Astrocyte (in vitro differentiated cells and primary cell): ENCODE data around the gene SLC38A3. TPM values are rescaled to one million over a fixed set of nuclear protein-coding genes. Genes with fewer than 3 reads are reported as not detected.

Source experiments
- DNase-seq: peaks from one replicate; pipeline ENCODE4 v3.0.0-alpha.2; 2010; ENCODE audit warnings: low read depth
- FAIRE-seq: peaks from 2 replicates; lab custom pipeline; 2011; peaks lifted over from hg19 to GRCh38; lab: Jason Lieb, UNC
- H2AFZ ChIP-seq: 2 replicates; pipeline ENCODE4 v1.6.0; 2012; ENCODE audit warnings: low read depth, low read length, inconsistent platforms
- H3K27ac ChIP-seq: 2 replicates; pipeline ENCODE4 v1.5.1; 2011; ENCODE audit warnings: low read depth, low read length, inconsistent platforms
- H3K27me3 ChIP-seq: 2 replicates; pipeline ENCODE4 v1.6.0; 2011; ENCODE audit warnings: low read length, inconsistent platforms; ENCODE audit not compliant: insufficient read depth
- H3K36me3 ChIP-seq: 2 replicates; pipeline ENCODE4 v1.5.1; 2011; ENCODE audit warnings: low read length, inconsistent platforms; ENCODE audit not compliant: insufficient read depth
- H3K4me1 ChIP-seq: 2 replicates; pipeline ENCODE4 v1.5.1; 2011; ENCODE audit warnings: low read length, inconsistent platforms; ENCODE audit not compliant: insufficient read depth
- H3K4me2 ChIP-seq: 2 replicates; pipeline ENCODE4 v1.6.0; 2012; ENCODE audit warnings: low read length, inconsistent platforms
- H3K4me3 ChIP-seq: 2 replicates; pipeline ENCODE4 v1.5.1; 2011; ENCODE audit warnings: low read depth, mild to moderate bottlenecking, low read length, inconsistent platforms; ENCODE audit not compliant: insufficient read depth
- H3K79me2 ChIP-seq: 2 replicates; pipeline ENCODE4 v1.6.0; 2012; ENCODE audit warnings: mild to moderate bottlenecking, low read length, inconsistent platforms; ENCODE audit not compliant: insufficient read depth
- H3K9ac ChIP-seq: 2 replicates; pipeline ENCODE4 v1.6.0; 2012; ENCODE audit warnings: mild to moderate bottlenecking, low read length, inconsistent platforms
- H3K9me3 ChIP-seq: 2 replicates; pipeline ENCODE4 v1.5.1; 2012; ENCODE audit warnings: low read depth, mild to moderate bottlenecking, low read length, inconsistent platforms; ENCODE audit not compliant: insufficient read depth
- H4K20me1 ChIP-seq: 2 replicates; pipeline ENCODE4 v1.6.0; 2012; ENCODE audit warnings: low read length, inconsistent platforms; ENCODE audit not compliant: insufficient read depth
- H3K27ac Mint-ChIP-seq: one replicate; pipeline ENCODE4 v1.8.0; 2021; ENCODE audit warnings: mild to moderate bottlenecking, mixed read lengths; ENCODE audit not compliant: unreplicated experiment
- H3K27me3 Mint-ChIP-seq: one replicate; pipeline ENCODE4 v1.8.0; 2021; ENCODE audit warnings: low read depth, mixed read lengths; ENCODE audit not compliant: unreplicated experiment
- H3K36me3 Mint-ChIP-seq: one replicate; pipeline ENCODE4 v1.8.0; 2021; ENCODE audit warnings: low read depth, mixed read lengths; ENCODE audit not compliant: unreplicated experiment
- H3K4me1 Mint-ChIP-seq: one replicate; pipeline ENCODE4 v1.8.0; 2021; ENCODE audit warnings: low read depth, mixed read lengths; ENCODE audit not compliant: unreplicated experiment
- H3K4me3 Mint-ChIP-seq: one replicate; pipeline ENCODE4 v1.8.0; 2021; ENCODE audit warnings: mild to moderate bottlenecking, moderate library complexity, mixed read lengths; ENCODE audit not compliant: unreplicated experiment
- H3K9me3 Mint-ChIP-seq: one replicate; pipeline ENCODE4 v1.8.0; 2021; ENCODE audit warnings: mild to moderate bottlenecking, mixed read lengths; ENCODE audit not compliant: unreplicated experiment
- EZH2 ChIP-seq: IDR thresholded peaks from 2 replicates; pipeline ENCODE4 v1.6.1; 2012; ENCODE audit warnings: mild to moderate bottlenecking, low read length, inconsistent platforms; ENCODE audit not compliant: insufficient read depth
- total RNA-seq: library from RNA; stranded (reverse); gene quantifications from 2 replicates; pipeline ENCODE4 v1.2.1, GENCODE V29; 2021
- TF ChIP-seq, protein P1 (sequence below): IDR thresholded peaks from 2 replicates; pipeline ENCODE4 v1.5.1; 2011; ENCODE audit warnings: low read depth, mild to moderate bottlenecking, inconsistent platforms, low read length, moderate library complexity; ENCODE audit not compliant: insufficient read depth

Gene SLC38A3
- total RNA-seq, 1 donor from 2014 or later: 0.68 TPM

DNA sequence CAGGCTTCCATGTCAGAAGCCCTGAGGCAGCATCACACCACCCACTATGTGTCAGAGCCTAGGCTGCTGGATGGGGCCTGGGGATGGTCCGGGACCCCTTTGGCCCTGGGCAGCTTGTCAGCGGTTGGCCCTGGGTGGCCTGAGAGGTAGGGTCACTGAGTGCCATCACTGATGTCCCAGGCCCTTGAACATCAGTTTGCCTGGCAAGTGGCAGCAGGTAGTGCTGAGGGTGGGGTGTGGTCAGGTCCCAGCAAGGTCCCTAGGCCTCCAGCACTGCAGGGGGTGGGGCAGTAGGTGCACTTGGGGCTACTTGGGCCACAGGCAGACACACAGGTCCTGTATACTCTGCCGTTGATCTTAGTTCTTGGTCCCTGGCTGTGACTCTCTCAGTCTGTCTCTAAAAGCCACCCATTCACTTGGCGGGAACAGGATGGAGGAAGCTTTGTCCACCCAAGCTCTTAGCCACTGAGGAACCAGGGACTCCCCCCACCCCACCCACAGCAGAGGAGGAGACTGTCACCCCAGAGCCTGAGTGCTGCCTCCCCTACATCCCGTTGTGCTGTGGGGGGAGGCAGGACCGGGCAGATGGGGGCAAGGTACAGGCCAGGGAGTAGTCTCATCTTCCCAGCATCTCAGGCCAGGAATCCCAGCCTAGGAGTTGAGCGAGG, 36.8 kb downstream of the SLC38A3 start:
- H3K36me3 ChIP-seq: peaks cover 3% of the 10 kb centered on the region
- H3K4me1 Mint-ChIP-seq: peaks cover 44% of the 10 kb centered on the region
- H3K9ac ChIP-seq: peak overlapping the region; percentile 5
- H3K4me2 ChIP-seq: peak overlapping the region; percentile 33
- H2AFZ ChIP-seq: no peak overlapping the region
- H3K27me3 Mint-ChIP-seq: no peaks in the 10 kb centered on the region
- H3K27ac Mint-ChIP-seq: no peak overlapping the region
- H3K4me3 Mint-ChIP-seq: peak overlapping the region; percentile 75
- DNase-seq: no peak
- H4K20me1 ChIP-seq: peaks cover 73% of the 10 kb centered on the region
- FAIRE-seq: no peak
- no peaks in the 10 kb centered on the region for H3K9me3 ChIP-seq
- peaks cover 8% of the 10 kb centered on the region for H3K36me3 Mint-ChIP-seq
- TF ChIP-seq, protein P1, sequence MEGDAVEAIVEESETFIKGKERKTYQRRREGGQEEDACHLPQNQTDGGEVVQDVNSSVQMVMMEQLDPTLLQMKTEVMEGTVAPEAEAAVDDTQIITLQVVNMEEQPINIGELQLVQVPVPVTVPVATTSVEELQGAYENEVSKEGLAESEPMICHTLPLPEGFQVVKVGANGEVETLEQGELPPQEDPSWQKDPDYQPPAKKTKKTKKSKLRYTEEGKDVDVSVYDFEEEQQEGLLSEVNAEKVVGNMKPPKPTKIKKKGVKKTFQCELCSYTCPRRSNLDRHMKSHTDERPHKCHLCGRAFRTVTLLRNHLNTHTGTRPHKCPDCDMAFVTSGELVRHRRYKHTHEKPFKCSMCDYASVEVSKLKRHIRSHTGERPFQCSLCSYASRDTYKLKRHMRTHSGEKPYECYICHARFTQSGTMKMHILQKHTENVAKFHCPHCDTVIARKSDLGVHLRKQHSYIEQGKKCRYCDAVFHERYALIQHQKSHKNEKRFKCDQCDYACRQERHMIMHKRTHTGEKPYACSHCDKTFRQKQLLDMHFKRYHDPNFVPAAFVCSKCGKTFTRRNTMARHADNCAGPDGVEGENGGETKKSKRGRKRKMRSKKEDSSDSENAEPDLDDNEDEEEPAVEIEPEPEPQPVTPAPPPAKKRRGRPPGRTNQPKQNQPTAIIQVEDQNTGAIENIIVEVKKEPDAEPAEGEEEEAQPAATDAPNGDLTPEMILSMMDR: no peak
- no peak for TF ChIP-seq EZH2
- H3K79me2 ChIP-seq: peaks cover 93% of the 10 kb centered on the region
- peak overlapping the region; percentile 19 for H3K27ac ChIP-seq
- H3K4me1 ChIP-seq: peaks cover 68% of the 10 kb centered on the region
- H3K9me3 Mint-ChIP-seq: no peaks in the 10 kb centered on the region
- H3K4me3 ChIP-seq: no peak overlapping the region
- H3K27me3 ChIP-seq: no peaks in the 10 kb centered on the region

DNA sequence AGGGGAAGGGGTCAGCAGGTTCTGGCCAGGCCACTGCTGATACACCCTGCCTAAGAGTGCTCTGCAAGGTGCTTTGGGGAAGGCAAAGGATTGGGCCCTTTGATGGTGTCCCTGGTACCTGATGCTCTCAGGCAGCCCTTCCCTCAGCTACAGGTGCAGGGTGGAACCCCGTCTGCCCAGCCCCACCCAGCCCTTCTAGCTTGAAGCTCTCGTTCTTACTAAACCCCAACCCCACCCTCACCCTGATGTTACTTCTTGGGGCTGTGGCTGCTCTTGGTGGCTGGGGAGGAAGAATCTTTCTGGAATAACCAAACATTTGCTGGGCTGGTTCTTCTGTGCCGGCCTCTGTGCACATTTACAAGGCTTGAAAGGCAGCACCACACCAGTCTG, 37.3 kb downstream of the SLC38A3 start:
- TF ChIP-seq, protein P1: no peak
- TF ChIP-seq EZH2: no peak
- DNase-seq: no peak
- H3K4me3 ChIP-seq: no peak overlapping the region
- H3K9me3 Mint-ChIP-seq: no peaks in the 10 kb centered on the region
- H3K9me3 ChIP-seq: no peaks in the 10 kb centered on the region
- H3K79me2 ChIP-seq: peaks cover 93% of the 10 kb centered on the region
- no peak for FAIRE-seq
- H3K36me3 ChIP-seq: peaks cover 3% of the 10 kb centered on the region
- peaks cover 49% of the 10 kb centered on the region for H3K4me1 Mint-ChIP-seq
- peak overlapping the region; percentile 68 for H3K4me2 ChIP-seq
- H3K4me3 Mint-ChIP-seq: peak overlapping the region; percentile 24
- no peaks in the 10 kb centered on the region for H3K27me3 Mint-ChIP-seq
- peak overlapping the region; percentile 79 for H3K27ac ChIP-seq
- H3K9ac ChIP-seq: peak overlapping the region; percentile 64
- H3K36me3 Mint-ChIP-seq: peaks cover 7% of the 10 kb centered on the region
- no peaks in the 10 kb centered on the region for H3K27me3 ChIP-seq
- H2AFZ ChIP-seq: no peak overlapping the region
- H3K4me1 ChIP-seq: peaks cover 73% of the 10 kb centered on the region
- H4K20me1 ChIP-seq: peaks cover 73% of the 10 kb centered on the region
- H3K27ac Mint-ChIP-seq: no peak overlapping the region
